Measurements from ENCODE around the gene USP54. TPM values are rescaled to one million over a fixed set of nuclear protein-coding genes. Genes with fewer than 3 reads are reported as not detected.
"Not testable (repeated sequence)": the region's sequence is repeated elsewhere in the genome, so short reads cannot be mapped to it uniquely, and the experiment has no call there.

Gene USP54
- total RNA-seq, 1 experiment from 2014 or later: 15.0 TPM

- DNase-seq (ENCODE audit: low read depth): peak; percentile 69
- in situ Hi-C loops (cut with HindIII; ENCODE audit: low pct_unique_long_range_greater_than_20kb, low sequenced_read_pairs): no loop called here
Observed at GRCh38 chr10:73591935-73592699, 975 bp upstream of the USP54 start.

- no peak for DNase-seq (ENCODE audit: low read depth)
- in situ Hi-C loops (cut with HindIII; ENCODE audit: low pct_unique_long_range_greater_than_20kb, low sequenced_read_pairs): no loop called here
Observed at GRCh38 chr10:73589563-73590126, 1.5 kb downstream of the USP54 start.

GRCh38 chr10:73588656-73589055, 2.5 kb downstream of the USP54 start:
- in situ Hi-C loops (cut with HindIII; ENCODE audit: low pct_unique_long_range_greater_than_20kb, low sequenced_read_pairs): no loop called here
- no peak for DNase-seq (ENCODE audit: low read depth)

GRCh38 chr10:73586583-73586984, 4.6 kb downstream of the USP54 start:
- in situ Hi-C loops (cut with HindIII; ENCODE audit: low pct_unique_long_range_greater_than_20kb, low sequenced_read_pairs): no loop called here
- peak; percentile 16 for DNase-seq (ENCODE audit: low read depth)

- in situ Hi-C loops (cut with HindIII; ENCODE audit: low pct_unique_long_range_greater_than_20kb, low sequenced_read_pairs): no loop called here
Observed at GRCh38 chr10:73585327-73585726, 5.8 kb downstream of the USP54 start.

GRCh38 chr10:73584737-73585136, 6.4 kb downstream of the USP54 start:
- in situ Hi-C loops (cut with HindIII; ENCODE audit: low pct_unique_long_range_greater_than_20kb, low sequenced_read_pairs): no loop called here
- DNase-seq (ENCODE audit: low read depth): no peak

More at GRCh38 chr10:73585327-73585726, 5.8 kb downstream of the USP54 start:
- no peak for DNase-seq (ENCODE audit: low read depth)

- DNase-seq (ENCODE audit: low read depth): no peak
- in situ Hi-C loops (cut with HindIII; ENCODE audit: low pct_unique_long_range_greater_than_20kb, low sequenced_read_pairs): no loop called here
Observed at GRCh38 chr10:73581918-73582317, 9.2 kb downstream of the USP54 start.

- in situ Hi-C loops (cut with HindIII; ENCODE audit: low pct_unique_long_range_greater_than_20kb, low sequenced_read_pairs); DNase-seq (ENCODE audit: low read depth): not testable (repeated sequence)
Observed at GRCh38 chr10:73578927-73579326, 12.2 kb downstream of the USP54 start.

GRCh38 chr10:73577788-73578187, 13.4 kb downstream of the USP54 start:
- in situ Hi-C loops (cut with HindIII; ENCODE audit: low pct_unique_long_range_greater_than_20kb, low sequenced_read_pairs): no loop called here
- DNase-seq (ENCODE audit: low read depth): no peak

GRCh38 chr10:73576890-73577591, 14.1 kb downstream of the USP54 start:
- in situ Hi-C loops (cut with HindIII; ENCODE audit: low pct_unique_long_range_greater_than_20kb, low sequenced_read_pairs): no loop called here
- no peak for DNase-seq (ENCODE audit: low read depth)

GRCh38 chr10:73576178-73576889, 14.8 kb downstream of the USP54 start:
- DNase-seq (ENCODE audit: low read depth): peak; percentile 36
- in situ Hi-C loops (cut with HindIII; ENCODE audit: low pct_unique_long_range_greater_than_20kb, low sequenced_read_pairs): no loop called here

- in situ Hi-C loops (cut with HindIII; ENCODE audit: low pct_unique_long_range_greater_than_20kb, low sequenced_read_pairs); DNase-seq (ENCODE audit: low read depth): not testable (repeated sequence)
Observed at GRCh38 chr10:73567025-73567424, 24.1 kb downstream of the USP54 start.

- no peak for DNase-seq (ENCODE audit: low read depth)
- in situ Hi-C loops (cut with HindIII; ENCODE audit: low pct_unique_long_range_greater_than_20kb, low sequenced_read_pairs): no loop called here
Observed at GRCh38 chr10:73561192-73561591, 29.9 kb downstream of the USP54 start.

- in situ Hi-C loops (cut with HindIII; ENCODE audit: low pct_unique_long_range_greater_than_20kb, low sequenced_read_pairs): no loop called here
- no peak for DNase-seq (ENCODE audit: low read depth)
Observed at GRCh38 chr10:73559590-73559989, 31.6 kb downstream of the USP54 start.

GRCh38 chr10:73556855-73557254, 34.3 kb downstream of the USP54 start:
- no peak for DNase-seq (ENCODE audit: low read depth)
- in situ Hi-C loops (cut with HindIII; ENCODE audit: low pct_unique_long_range_greater_than_20kb, low sequenced_read_pairs): no loop called here

- in situ Hi-C loops (cut with HindIII; ENCODE audit: low pct_unique_long_range_greater_than_20kb, low sequenced_read_pairs): no loop called here
- DNase-seq (ENCODE audit: low read depth): no peak
Observed at GRCh38 chr10:73554721-73555120, 36.4 kb downstream of the USP54 start.

GRCh38 chr10:73553761-73554160, 37.4 kb downstream of the USP54 start:
- in situ Hi-C loops (cut with HindIII; ENCODE audit: low pct_unique_long_range_greater_than_20kb, low sequenced_read_pairs): no loop called here
- DNase-seq (ENCODE audit: low read depth): no peak

- DNase-seq (ENCODE audit: low read depth): no peak
- in situ Hi-C loops (cut with HindIII; ENCODE audit: low pct_unique_long_range_greater_than_20kb, low sequenced_read_pairs): no loop called here
Observed at GRCh38 chr10:73552819-73553715, 38.1 kb downstream of the USP54 start.
